HG03139 (cell line): ENCODE measurements around the gene LDLRAD3.

Experiments
- ATAC-seq: cut with Tn5 transposase; IDR thresholded peaks from one replicate; pipeline ENCODE4 v1.9.1; 2021; ENCODE audit not compliant: unreplicated experiment

The LDLRAD3 gene

DNA sequence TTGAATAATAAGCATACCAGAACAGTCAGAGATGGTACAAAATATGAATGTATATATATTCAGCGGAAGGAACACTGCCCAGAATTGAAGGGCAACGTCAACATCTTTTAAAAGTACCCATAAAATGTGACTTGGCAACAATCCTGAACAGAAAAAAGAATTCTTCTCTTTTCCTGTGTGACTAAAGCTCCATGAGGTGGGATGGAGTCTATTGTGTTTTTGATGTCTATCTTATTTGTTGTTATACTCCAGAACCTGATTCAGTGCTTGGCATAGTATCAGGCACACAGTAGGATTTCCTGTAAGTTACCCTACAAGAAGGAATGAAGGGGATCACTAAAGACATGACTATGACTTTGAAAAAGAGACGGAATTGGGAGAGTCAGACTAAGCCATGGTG, 10.3 kb downstream of the LDLRAD3 start:
- no peak for ATAC-seq

DNA sequence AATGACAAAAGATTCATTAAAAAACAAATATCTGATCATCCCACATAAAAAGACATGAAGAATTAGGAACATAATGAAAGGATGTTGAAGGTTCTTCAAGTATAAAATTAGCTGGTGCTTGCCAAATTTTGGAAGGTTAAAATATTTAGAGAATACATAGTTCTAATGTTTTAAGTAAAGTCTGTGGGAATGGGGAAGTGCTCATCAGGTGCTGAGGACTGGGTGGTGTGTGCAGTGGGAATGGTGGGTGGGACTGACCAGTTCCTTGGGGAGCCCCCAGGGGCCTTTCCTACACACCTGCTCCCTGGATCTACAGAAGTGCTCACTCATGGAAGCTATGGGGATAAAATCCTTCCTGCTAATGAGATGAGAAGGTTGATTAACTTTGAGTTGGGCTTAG, 11.8 kb downstream of the LDLRAD3 start:
- ATAC-seq = no peak

DNA sequence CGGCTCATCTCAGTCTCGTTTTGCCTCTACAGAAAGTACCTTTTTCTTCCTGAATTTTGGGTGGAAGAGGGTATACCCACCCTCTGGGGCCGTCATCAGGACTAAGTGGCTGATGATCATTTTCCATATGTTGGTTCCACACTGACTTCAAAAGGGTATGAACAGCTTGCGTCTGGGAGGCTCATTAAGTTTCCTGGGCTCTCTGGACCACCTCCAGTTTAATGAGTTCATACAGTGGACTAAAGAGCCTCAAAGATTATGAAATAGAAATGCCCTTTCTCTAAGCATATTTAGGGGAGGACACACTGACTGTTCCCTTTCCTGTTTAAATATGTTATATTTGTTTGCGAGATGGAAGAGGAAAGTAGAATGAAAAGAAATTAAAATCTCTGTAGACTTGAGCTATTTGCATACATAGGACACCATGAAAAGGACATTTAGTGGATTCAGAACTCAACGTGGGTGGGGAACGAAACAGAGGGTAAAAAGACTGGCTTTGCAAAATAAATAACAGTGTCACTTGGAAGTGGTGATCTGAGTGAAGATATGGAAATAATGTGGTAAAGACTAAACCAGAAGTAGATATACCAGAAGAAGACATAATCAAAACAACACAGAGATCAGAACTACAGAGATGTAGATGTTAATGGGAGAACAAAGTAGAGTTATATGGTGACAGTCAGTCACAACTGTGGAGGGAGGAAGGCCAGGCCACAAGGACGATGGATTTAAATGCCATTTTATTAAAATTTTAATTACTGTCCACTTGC, 18.7 kb downstream of the LDLRAD3 start:
- no peak for ATAC-seq

DNA sequence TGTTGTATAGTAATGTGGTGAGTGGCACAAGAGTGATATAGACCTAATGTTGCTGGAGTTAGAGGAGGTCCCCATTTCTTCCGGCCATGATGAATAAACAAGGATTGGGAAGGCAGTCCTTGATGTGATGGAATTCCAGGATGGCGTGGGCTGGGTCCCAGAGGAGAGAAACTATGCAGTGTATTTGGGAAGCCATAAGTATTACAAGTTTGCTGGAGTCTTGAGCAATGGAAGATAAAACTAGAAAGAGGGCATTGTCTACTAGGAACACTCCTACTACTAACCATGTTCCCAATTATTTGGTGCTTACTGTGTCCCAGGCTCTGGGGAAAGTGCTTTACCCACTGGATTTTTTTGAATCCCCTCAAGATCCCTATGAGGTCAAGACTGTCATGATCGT, 20.0 kb downstream of the LDLRAD3 start:
- ATAC-seq = no peak

DNA sequence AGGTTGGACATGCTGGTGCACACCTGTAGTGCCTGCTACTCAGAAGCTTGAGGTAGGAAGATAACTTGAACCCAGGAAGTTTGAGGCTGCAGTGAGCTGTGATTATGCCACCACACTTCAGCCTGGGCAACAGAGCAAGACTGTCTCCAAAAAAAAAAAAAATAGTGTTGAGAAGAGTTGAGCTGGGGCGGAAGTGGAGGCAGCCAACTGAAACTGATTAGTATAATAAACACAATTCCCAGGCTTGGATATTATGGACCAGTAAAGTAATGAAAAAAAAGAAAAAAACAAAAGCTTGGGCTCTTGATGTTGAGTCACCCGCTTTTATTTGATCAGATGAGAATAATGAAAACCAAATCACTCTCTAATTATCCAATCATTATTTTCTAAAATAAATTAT, 21.0 kb downstream of the LDLRAD3 start:
- no peak for ATAC-seq

DNA sequence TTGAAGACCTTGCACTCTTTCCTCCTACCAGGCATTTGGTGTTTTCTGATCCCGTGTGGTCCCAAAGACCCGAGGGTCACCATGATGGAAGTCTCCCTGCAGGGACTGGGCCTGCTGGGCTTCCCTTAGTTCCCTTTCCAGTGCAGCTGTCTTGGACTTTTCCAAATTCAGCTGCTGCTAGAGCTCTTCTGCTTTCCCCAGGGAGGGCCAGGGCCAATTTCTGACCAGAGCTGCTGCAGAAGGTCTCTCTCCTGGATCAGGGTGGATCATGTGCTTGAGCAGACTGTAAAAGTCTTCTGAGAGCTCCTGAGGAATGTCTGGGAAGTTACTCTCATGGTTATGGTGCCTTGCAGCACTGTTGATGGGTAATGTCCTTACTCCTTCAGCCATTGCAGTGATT, 23.2 kb downstream of the LDLRAD3 start:
- ATAC-seq = no peak

DNA sequence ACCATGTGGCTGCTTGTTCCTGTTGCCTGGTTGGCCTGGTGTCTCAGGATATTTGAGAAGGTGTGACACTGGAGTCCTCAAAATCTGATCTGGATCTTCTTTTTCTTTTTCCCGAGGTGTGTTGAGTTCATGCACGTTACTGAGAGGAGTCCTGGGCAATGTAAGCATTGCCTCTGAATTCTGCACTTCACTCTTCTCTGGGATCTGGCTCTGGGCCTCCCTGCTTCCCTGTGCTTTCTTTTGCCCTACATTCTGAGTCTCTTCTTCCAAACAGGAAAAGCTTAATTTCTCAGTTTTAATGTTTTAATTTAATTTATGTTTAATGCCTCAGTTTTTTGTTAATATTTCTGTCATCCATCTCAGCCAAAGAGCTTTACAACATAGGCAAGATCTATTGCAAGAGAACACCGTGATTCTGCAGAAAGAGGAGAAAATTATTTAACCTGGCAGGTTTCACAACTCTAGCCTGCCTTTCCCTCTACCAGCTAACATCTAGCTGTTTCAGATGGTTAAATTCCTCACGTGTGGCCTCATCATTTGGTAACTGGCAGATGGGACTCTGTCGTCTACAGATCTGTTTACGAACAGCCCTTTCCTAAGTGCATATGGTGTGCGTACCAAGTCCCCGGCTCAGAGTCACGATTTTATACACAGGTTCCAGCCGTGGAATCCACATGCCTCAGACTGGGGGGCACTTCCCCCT, 24.7 kb downstream of the LDLRAD3 start:
- ATAC-seq = no peak

DNA sequence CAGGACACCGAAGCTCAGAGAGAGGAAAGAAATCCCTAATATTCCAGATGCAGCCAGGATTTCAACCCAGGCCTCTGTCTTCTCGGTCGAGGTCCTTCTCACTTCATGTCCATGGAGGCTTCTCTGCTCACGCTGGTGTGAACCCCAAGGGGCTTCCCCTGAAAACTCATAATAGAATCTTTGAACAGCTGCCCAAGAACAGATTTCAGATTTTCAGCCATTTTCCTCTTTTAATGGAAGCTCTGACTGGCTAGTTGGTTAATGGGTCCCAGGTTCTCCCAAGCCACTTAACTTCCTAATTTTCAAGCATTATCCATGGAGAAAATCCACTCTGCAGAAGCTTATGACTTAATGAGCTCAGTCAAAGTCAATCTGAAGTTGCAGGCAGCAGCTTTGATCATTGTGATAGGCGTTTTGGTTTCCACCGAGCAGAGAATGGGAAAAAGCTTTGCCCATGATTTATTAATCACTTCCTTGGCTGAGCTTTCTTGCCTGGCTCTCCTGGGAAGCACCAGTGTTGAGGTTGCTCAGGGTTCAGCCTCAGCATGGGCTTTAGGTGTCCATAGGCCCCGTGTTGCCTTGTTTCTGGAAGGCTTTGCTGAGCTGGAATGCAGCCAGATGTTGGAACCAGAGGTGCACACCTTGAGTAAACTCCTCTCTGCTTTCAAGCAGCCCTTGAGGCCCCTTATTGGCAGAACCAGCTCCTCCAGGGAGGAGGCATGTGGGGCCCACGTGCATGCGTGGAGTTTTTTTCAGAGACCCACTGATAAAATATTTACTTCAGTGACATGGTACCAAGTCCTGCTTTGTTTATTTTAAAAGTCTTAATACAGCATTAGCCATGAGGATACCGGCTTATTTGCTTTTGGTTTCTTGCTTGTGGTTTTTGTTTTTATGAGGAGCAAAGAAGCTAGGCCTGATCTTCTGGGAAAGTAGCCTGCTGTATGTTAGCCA, 25.5 kb downstream of the LDLRAD3 start:
- ATAC-seq = no peak

DNA sequence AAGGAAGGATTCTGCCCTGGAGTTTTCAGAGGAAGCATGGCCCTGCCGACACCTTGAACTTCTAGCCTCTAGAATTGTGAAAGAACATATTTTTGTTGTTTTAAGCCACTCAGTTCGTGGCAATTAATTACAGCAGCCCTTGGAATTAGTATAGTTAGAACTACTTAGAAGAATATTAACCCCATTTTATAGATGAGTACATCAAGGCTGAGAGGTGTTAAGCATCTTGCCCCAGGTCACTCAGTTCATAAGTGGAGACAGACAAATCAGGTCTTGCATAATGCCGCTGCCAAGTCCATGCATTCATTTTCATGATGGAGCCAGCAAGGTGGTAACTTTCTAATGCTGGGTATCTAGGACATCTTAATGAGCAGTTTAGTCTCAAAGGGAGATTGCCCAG, 26.6 kb downstream of the LDLRAD3 start:
- no peak for ATAC-seq

DNA sequence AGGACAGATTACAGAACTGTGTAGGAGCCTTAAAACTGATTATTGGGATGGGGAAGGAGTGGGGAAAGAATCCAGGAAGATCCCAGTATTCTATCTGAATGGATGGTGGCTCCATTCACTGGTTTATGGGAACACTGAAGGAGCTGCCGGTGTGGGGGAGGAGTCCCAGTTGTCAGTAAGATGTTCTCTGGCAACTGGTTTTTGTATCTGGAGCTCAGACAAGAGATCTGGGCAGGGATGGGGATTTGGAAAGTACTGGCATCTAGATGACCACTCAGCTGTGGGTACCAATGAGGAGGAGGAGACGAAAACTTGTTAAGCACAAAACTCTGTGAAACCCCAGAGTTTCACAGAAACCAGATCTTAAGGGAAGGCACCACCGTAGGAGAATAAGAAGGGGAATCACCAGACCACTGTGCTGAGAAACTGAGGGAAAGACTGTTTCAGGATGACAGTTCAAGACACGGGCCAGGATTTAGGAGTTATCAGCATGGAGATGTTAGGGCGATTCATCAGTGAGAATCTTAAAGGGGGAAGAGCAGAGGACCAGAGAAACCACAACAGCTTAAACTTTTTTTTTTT, 28.1 kb downstream of the LDLRAD3 start:
- ATAC-seq = no peak

DNA sequence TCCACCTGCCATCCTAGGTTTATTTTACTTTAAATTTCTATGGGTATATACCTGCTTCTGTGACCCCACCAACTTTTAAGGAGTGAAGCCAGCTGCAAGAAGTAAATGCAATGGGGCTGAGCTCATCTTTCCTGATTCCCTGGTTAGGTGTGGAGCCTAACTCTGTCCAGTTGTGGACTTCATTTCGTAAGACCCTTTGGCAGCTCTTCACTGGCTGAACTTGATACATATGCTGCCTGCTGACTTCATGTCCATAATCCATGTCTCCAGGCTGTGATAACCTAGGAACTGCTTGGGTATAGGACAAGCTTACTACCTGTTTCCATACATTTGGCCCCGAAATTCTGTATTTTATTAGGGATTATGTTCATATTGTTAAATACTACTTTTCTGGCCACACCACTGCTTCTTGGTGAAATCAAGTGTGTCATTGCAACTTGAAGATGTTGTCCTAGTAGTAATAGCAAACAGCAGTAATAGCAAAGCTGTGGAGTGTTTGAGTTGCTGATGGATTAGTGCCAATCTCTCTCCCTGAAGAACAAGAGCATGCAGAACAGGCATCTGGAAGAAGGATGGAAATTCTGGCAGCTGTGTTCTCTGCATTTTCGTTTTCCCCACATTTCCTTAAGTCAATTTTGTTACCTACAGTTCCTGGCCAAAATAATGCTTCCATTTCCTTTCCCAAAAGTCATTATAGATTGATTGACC, 31.2 kb downstream of the LDLRAD3 start:
- no peak for ATAC-seq

DNA sequence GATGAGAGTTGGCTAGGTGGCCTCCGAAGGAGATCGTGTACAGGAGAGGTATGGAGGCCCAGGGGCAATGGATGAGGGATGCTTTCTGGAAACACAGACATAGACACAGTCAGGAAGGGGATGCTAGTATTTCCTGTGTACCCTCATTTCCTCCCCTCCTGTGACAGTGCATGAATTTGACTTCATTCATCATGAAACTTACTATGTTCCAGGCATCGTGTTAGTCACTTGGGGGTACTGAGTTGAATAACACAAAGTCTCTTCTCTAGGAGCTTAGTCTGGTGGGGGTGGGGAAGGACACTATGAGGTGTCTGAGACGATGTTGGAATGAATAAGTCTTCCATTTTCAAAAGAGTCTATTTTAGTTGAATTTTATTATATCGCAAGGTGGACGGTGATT, 32.6 kb downstream of the LDLRAD3 start:
- ATAC-seq = no peak

DNA sequence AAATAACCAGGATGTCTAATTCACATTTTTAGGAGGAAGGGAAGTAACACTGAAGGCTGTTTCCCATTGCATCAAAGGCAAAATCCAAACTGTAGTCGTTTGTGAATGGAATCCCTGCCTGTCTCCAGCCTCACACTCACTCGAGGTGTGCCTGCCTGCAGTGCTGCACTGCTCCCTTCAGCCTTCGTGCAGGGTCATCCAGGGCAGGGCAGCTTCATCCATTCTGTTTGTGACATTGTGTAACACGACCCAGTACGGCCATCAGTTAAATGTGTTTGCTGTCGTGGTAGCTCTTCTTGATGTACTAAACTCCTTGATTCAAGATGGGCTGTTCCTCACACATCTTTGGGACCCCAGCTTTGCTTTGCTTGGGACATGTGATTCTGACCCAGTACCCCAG, 34.3 kb downstream of the LDLRAD3 start:
- ATAC-seq = no peak

DNA sequence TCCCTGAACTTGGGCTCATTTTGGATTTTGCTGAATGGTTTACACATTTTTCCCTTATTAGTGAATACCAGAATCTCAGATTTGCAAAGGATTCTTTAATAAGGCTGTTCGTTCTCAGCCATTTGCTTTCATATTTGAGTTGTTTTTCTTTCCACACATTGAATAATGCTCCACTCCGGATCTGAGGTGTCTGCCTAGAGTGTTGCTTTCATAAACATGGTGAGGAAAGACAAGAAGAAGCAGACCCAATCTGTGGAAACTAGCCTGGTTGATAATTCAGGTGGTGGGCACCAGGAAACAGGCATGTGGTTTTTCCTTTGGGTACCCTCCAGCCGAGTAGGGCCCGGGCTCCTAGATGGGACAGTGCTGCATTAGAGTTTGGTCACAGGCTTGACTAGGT, 35.0 kb downstream of the LDLRAD3 start:
- no peak for ATAC-seq

DNA sequence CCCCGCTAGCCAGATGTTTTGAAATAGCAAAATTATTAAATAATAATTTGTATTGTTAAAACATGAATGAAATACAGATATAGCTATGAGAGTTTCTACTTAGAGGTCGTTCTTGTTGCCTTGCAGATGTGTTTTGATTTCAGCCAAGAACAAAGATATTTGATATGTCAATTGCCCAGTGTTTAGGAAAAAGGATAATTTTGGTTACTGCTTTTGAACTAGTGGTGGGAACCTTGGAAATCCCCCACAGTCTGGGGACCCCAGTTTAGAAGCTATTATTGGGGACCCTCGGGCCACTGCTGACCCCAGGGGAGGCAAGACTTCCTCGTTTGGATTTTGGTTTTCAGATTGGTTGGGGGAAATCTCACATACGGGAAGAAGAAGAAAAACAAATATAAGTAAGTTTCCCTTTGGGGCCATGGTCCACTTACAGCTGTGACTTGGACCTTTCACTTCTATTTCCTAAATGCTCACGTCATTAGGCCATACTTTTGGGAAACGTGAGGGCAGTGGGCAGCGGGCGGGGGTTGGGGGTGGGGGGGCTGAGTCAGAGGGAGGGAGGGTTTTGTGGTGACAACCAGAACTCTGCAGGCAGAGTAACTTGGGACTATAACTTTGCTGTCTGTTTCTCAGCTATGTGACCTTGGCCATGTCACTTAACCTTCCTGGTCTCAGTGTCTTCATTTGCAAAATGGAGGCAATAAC, 37.0 kb downstream of the LDLRAD3 start:
- ATAC-seq = no peak

DNA sequence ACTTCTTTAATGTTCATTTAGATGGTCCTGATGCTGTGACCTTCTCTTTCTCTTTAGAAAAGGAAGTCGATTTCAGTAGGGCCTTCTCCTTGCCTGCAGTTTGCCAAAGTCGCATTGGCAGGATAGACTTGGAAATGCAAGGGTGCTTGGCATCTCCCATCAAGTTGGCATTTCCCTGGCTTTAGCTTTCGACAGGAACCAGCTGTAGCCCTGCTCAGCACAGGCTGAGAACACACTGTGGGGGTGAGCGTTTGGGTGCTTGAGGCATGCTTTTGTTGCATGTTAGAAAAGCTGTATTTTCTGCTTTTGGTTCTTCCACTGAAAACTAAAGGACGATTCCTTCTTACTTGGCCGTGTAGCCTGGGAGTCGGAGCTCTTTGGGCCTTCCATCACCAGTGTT, 37.7 kb downstream of the LDLRAD3 start:
- no peak for ATAC-seq

DNA sequence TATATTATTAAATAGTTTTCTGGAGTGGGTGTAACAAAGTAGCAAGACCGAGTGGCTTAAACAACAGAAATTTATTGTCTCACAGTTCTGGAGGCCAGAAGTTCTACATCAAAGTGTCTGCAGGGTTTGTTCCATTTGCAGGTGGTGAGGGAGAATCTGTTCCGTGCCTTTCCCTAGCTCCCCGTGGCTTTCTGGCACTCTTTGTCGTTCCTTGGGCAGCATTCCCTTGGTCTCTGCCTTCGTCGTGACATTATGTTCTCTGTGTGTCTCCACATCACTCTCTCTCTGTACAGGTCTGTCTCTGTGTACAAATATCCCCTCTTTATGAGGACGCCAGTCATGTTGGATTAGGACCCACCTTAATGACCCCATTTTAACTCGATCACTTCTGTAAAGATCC, 38.2 kb downstream of the LDLRAD3 start:
- ATAC-seq = no peak

DNA sequence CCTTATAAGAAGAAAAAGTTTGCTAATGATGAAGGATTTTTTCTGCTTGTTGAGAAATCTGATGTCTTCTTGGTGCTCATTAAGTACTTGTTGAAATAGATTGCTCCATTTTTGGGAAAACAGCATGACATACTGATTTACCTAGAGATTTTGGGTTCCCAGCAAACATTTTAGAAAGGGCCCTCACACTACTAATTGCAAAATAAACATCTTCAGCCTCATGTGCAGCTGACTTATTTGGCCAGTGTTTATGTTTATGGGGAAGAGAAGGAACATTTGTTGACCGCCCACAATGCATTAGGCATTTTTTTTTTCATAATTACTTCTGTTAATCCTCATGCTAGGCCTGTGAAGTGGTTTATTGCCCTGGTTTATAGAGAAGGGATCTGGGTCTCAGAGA, 40.1 kb downstream of the LDLRAD3 start:
- no peak for ATAC-seq

DNA sequence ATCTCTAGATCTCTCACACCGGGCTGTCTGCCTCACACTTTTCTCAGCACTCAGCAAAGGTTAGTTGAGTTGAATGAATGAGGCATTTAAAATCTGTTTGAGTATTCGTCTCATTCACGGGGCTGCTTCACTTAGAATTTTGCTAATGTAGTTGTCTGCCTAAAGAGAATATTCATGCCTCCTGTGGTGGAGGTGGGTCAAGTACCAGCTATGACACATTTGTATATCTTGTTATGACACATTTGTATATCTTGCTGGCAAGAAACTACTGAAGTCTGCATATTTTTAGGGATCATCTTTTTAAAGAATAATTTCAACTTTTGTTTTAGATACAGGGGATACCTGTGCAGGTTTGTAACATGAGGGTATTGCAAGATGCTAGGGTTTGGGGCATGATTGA, 43.1 kb downstream of the LDLRAD3 start:
- ATAC-seq = no peak

DNA sequence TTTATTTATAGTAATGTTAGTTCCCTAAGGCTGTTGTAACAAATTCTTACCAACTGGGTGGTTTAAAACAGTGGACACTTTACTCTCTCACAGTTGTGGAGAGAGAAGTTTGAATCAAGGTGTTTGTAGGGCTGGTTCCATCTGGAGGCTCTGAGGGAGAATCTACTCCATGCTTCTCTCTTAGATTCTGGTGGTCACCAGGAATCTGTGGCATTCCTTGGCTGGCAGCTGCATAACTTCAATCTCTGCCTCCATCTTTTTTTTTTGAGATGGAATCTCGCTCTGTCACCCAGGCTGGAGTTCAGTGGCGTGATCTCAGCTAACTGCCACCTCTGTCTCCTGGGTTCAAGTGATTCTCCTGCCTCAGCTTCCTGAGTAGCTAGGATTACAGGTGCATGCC, 46.3 kb downstream of the LDLRAD3 start:
- ATAC-seq = no peak
